Stimulated activated naive CD4-positive, alpha-beta T cell treated with Interleukin-2 at 50 U/mL for 16 hours (primary cell): Measurements from ENCODE around the gene ALPI.

ENCODE experiments used
- DNase-seq: peaks from one replicate; lab custom pipeline; 2025; lab: John Stamatoyannopoulos, UW

The ALPI gene

DNA sequence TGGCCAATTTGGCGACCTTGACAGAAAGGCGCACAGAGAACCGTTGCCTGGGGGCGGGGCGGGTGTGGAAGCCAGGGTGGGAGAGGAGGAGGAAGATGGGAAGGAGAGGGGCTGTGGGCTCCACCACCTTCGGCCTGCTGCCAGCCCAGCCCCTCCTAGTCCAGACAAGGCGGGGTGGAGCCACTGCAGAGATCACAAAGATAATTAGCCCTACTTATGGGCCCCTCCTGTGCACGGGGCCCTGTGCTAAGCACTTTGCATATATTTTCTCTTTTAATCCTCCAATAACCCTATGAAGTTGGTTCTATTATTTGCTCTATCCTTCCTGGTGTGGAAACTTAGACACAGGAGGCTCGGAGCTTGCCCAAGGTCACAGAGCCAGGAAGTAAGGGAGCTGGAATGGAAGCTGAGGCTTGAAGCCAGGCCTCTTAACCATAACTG, 45.4 kb downstream of the ALPI start:
- no peak for DNase-seq

DNA sequence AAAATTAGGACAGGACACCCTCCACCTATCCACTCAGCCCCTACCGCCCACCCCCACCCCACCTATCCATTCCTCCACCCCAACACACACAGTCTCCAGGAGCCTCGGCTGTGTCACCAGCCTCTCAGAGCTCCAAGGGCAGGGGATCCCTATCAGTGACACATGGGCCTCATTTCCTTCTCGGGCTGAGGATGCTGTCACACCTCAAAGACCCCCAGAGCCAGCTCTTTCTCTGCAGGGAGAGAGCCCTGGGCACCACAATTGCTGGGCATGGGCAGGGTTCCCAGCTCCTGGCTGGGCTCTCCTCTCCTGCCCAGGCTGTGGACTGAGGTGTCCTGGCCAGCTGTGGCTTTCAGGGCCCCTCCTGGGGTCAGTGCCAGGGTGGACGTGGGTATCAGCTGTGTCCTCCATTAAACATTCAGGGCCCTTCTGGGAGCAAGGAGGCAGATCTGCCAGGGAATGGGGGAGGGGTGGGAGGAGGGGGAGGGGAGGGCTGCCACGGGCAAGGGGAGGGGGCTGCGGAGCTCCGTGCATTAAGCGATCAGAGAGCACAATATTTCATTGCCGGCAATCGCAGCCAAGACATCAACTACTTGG, 45.9 kb downstream of the ALPI start:
- no peak for DNase-seq

DNA sequence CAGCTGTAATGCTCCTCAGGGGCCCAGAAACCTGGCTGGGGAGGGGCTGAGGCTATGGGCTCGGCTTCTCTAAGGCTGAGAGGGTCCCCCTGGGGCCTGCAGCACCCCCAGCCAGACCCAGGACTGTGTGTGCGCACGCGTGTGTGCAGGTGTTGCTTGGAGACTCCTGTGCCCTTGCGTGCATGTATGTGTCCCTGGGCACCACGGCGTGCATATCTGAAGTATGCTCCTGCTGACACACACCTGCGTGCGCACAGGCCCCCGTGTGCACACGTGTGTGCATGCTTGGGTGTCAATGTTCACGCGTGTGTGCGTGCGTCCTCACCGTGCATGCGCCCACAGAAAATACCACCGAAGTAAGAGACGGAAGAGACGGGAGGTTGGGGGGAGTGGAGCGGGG, 46.6 kb downstream of the ALPI start:
- no peak for DNase-seq

DNA sequence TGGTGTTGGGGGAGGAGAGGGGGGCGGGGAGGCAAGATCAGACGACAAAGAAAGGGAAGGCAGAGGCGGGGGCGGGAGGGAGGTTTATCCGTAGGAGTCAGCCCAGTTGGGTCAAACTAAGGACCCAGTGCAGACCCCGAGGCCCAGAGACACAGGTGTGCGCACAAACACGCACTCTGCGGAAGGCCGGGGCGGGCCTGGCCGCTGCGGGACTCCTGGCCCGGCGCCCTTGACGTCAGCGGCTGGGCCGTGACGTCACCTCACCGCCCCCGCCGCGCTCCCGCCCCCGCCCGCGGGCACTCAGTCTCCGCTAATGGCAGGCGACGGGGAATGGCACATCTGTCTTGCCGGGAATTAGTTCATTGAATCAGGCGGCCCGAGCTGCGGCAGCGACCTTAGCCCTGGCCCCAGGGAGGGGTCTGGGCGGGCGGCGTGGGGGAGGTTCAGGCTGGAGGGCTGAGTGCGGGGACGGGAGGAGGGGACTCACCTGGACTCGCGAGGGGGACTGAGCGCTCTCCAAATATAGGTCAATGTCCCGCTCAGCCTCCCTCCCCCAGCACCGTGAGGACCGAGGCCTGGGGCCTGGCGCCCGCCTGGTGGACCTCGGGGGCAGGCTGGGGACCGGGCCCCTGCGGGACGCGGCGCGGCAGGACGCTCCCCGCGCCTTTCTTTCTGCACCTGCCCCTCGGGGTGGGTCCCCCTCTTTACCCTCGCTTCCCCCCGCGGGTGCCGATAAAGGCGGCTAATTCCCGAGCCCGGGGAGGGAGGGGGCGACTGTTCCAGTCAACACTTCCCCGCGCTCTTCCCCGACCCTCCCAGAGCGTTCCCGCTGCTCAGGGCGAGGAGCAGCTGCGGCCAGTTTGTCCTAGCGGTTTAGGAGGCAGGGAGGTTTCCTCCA, 47.2 kb downstream of the ALPI start:
- DNase-seq: peak; percentile 17

DNA sequence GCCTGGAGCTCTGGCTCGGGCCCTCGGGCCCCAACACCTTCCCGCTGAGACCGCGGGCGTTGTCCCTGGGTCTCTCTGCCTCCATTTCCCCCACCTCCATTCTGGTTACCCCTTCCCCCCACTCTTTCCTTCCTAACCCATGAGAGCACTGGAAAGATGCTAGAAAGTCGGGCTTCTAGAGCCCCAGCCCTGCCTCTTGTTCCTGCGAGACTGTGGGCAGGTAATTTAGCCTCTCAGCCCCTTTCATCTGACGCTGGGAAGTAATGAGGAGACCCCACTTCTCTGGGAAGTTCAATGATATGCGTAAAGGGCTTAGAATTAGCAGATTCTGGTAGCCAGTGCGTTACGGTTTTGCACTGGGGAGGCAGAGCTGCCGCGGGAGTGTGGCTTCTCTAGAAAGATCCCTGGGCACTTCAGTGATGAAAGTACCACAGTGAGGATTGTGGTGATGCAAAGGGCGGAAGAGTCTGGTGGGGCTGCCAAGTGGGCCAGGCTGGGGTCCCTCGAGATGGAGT, 47.9 kb downstream of the ALPI start:
- no peak for DNase-seq

DNA sequence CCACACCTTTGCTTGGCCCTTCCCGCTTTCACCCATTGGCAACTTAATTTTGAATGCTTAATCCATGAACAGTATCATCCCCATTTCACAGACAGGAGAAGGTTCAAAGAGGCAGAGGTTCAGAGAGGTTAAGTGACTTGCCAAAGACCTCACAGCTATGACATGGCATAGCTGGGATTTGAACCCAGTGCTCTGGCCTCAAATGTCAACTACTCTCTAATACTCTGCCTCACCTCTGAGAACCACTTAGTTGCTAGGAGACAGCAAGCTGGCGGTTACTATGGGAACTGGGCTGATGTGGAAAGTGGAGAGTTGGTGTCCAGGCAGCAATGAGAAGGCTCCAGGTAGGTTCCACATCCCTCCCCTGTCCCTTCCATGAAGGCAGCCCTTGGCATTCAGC, 48.5 kb downstream of the ALPI start:
- DNase-seq: no peak

DNA sequence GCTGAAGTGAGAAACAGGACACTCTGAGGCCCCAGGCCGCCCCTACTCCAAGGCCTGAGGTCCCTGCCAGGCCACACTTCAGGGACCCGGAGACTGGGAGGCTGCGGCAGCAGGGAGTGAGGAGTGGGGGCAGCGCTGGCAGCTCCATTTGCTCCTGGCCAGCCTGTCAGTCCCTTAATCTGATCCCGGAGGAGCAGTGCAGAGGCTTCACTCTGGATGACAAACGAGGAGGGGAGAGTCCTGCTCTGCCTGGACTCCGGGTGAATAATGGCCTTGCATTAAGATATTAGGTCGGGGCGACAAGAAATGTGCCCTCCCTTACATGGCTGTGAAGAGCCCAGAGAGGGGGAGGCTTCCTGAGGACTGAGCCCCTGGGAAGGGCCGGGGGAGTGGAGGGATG, 49.9 kb downstream of the ALPI start:
- DNase-seq: no peak

DNA sequence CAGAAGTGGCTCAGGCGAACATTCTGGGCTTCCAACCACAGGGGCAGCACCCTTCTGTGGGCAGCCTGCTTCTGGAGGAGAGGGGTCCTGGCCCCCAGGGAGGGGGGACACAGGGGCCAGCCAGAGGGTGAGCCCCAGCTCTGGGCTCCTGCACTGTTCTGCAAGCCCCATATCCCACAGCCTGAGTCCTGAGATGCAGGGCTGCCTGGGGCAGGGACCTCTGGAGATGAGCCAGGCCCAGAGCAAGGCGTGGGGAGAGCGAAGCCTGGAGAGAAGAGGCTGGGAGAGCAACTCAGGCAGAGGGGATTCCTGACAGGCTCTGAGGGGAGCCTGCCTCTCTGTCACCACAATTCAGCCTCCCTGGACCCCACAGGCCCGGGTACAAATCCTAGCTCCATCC, 50.8 kb downstream of the ALPI start:
- no peak for DNase-seq

DNA sequence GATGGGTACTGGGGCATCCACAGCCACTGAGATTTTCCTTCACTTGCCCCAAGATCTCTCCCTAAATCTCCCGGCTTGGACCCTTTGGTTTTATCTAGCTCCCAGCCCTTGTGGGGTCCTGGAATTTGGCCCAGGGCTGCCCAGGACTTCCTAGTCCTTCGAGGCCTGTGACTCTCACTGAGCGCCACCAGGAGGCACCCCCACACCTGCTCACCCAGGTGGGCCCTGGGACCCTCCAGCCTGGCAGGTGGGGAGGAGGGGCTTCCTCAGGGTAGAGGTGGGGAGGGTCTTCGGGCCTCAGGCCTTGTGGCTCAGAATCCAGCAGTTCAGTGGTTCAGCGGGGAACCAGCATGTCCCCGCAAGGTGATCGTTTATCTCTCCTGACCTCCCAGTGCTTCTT, 52.3 kb downstream of the ALPI start:
- DNase-seq: no peak
